Body of pancreas (tissue), 4 donors: Measurements from ENCODE around the gene RUNX2. TPM values are rescaled to one million over a fixed set of nuclear protein-coding genes. Genes with fewer than 3 reads are reported as not detected.

Source experiments
- ATAC-seq: fragments of 150-250 bp; one replicate; pipeline ENCODE4 v1.9.1; 2016
- DNase-seq, 4 donors: peaks; one replicate each; pipeline ENCODE4 v3.0.0-alpha.2; 2019
- H3K27ac ChIP-seq, 4 donors: fragments of 200-600 bp; sonication (generic); 1 replicate in 3 of 4; 2 replicates in 1 of 4; pipeline versions ENCODE4 v1.5.1 to v1.6.1; 2016 to 2019; ENCODE audit warnings: mild to moderate bottlenecking in 1 of 4, mixed read lengths in 1 of 4, moderate library complexity in 1 of 4
- H3K27me3 ChIP-seq, 2 donors: fragments of 200-600 bp; sonication (generic); one replicate each; pipeline ENCODE4 v1.6.0; 2016; ENCODE audit warnings: mild to moderate bottlenecking in 1 of 2
- H3K36me3 ChIP-seq, 2 donors: fragments of 200-600 bp; sonication (generic); replicated peaks in 1 of 2; 2 replicates each; pipeline ENCODE4 v1.5.1; 2016; ENCODE audit warnings: low read depth in 2 of 2; ENCODE audit not compliant: insufficient read depth in 1 of 2
- H3K4me1 ChIP-seq: fragments of 200-600 bp; sonication (generic); one replicate; pipeline ENCODE4 v1.6.0; 2016
- H3K4me3 ChIP-seq, 2 donors: fragments of 200-600 bp; sonication (generic); 1 replicate in 1 of 2; 2 replicates in 1 of 2; pipeline ENCODE4 v1.5.1; 2016 to 2019
- H3K9me3 ChIP-seq, 3 donors: fragments of 200-600 bp; sonication (generic); 1 replicate in 2 of 3; 2 replicates in 1 of 3; pipeline ENCODE4 v1.5.1; 2016
- POLR2A ChIP-seq, 3 donors: fragments of 450-650 bp; IDR thresholded peaks; one replicate each; pipeline ENCODE4 v1.6.1; 2016; ENCODE audit warnings: antibody characterized with exemption in 3 of 3, mild to moderate bottlenecking in 2 of 3
- WGBS, 2 donors: methylation state at CpG; one replicate each; pipeline ENCODE4 v1.1.5; 2017; 5-methylcytosine and 5-hydroxymethylcytosine counted together
- intact Hi-C: fragments of 100-400 bp; cut with DNase I; formaldehyde crosslinking; loops from one replicate; pipeline ENCODE4 v1.15.1; 2023
- total RNA-seq, 2 donors: library from RNA; depleted of rRNA; stranded (reverse); fragments of >200 nt; gene quantifications; one replicate each; pipeline ENCODE4 v1.1.0, GENCODE V29; 2016
- TF ChIP-seq, protein P1 (sequence below), 7 experiments: fragments of 450-650 bp in 4 of 7; fragments of 200-600 bp in 3 of 7; sonication (generic) in 3 of 7; IDR thresholded peaks; one replicate each; pipeline ENCODE4 v1.5.1; 2016 to 2019; ENCODE audit warnings: antibody characterized with exemption in 7 of 7

The RUNX2 gene
- total RNA-seq, 2 donors from 2014 or later: 0.33 to 1.0 TPM

- Histone ChIP-seq H3K27ac (no peak overlapping the region), H3K4me3 (no peak overlapping the region), H3K9me3 (no peaks in the 10 kb centered on the region), H3K4me1 (no peaks in the 10 kb centered on the region), H3K36me3 (no peaks in the 10 kb centered on the region), H3K27me3 (no peaks in the 10 kb centered on the region)
- ATAC-seq (no peak), DNase-seq (no peak)
- intact Hi-C loops: no loop called here
- TF ChIP-seq, protein P1, sequence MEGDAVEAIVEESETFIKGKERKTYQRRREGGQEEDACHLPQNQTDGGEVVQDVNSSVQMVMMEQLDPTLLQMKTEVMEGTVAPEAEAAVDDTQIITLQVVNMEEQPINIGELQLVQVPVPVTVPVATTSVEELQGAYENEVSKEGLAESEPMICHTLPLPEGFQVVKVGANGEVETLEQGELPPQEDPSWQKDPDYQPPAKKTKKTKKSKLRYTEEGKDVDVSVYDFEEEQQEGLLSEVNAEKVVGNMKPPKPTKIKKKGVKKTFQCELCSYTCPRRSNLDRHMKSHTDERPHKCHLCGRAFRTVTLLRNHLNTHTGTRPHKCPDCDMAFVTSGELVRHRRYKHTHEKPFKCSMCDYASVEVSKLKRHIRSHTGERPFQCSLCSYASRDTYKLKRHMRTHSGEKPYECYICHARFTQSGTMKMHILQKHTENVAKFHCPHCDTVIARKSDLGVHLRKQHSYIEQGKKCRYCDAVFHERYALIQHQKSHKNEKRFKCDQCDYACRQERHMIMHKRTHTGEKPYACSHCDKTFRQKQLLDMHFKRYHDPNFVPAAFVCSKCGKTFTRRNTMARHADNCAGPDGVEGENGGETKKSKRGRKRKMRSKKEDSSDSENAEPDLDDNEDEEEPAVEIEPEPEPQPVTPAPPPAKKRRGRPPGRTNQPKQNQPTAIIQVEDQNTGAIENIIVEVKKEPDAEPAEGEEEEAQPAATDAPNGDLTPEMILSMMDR (IDR thresholded peaks at IDR 0.05): no peak
- TF ChIP-seq POLR2A (IDR thresholded peaks at IDR 0.05): no peak
Observed at GRCh38 chr6:45367999-45368398, 39.9 kb downstream of the RUNX2 start.

DNA sequence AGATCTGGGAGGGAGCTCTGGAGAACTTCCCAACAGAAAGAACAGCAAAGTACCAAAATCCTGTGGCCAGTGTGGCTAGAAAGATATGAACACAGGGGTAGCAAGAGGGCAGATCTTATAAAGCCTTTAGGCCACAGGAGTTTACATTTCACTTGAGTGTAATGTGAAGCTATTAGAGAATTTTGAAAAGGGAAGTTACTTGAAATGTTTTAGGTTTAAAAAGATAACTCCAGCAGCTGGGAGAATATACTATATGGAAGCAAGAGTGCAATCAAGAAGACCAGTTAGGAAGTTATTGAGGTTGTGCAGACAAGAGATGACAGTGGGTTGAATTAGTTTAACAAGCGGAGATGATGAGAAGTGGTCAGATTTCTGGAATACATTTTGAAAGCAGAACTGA, 41.7 kb downstream of the RUNX2 start:
- H3K9me3 ChIP-seq: no peaks in the 10 kb centered on the region
- WGBS, 2 donors: 82 to 90% methylated on average over 1 of the region's 1 CpG
- no peaks in the 10 kb centered on the region for H3K36me3 ChIP-seq
- no peak overlapping the region for H3K27ac ChIP-seq
- intact Hi-C loops: no loop called here
- no peak for TF ChIP-seq POLR2A (IDR thresholded peaks at IDR 0.05)
- TF ChIP-seq, protein P1 (IDR thresholded peaks at IDR 0.05): no peak
- H3K27me3 ChIP-seq: no peaks in the 10 kb centered on the region
- H3K4me1 ChIP-seq: no peaks in the 10 kb centered on the region
- ATAC-seq: no peak
- no peak for DNase-seq
- no peak overlapping the region for H3K4me3 ChIP-seq

GRCh38 chr6:45371924-45372573, 43.9 kb downstream of the RUNX2 start:
- DNase-seq: no peak
- no peak overlapping the region for H3K27ac ChIP-seq
- peaks cover 4% of the 10 kb centered on the region for H3K4me1 ChIP-seq
- no peak for ATAC-seq
- H3K27me3 ChIP-seq: no peaks in the 10 kb centered on the region
- no peak overlapping the region for H3K4me3 ChIP-seq
- TF ChIP-seq, protein P1 (IDR thresholded peaks at IDR 0.05): no peak
- no peak for TF ChIP-seq POLR2A (IDR thresholded peaks at IDR 0.05)
- no peaks in the 10 kb centered on the region for H3K9me3 ChIP-seq
- H3K36me3 ChIP-seq: no peaks in the 10 kb centered on the region
- intact Hi-C loops: no loop called here
- WGBS, 2 donors: 92 to 94% methylated on average over 3 of the region's 3 CpGs

DNA sequence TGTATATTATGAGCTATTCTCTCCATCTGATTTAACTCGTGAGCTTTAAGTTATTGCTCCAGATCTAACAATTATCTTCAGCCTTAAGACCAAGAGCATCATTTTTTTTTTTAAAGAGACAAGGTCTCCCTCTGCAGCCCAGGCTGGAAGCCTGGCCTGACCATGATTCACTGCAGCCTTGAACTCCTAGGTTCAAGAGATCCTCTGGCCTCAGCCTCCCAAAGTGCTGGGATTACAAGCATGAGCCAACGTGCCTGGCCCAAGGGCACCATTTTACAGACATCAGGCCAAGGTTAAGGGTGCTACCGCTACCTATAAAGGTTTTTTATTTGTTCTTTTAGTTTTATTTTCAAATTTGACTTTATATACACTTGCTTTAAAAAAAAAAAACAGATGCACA, 47.3 kb downstream of the RUNX2 start:
- H3K4me1 ChIP-seq: peaks cover 10% of the 10 kb centered on the region
- H3K27me3 ChIP-seq: no peaks in the 10 kb centered on the region
- DNase-seq: no peak
- WGBS, 2 donors: 70 to 83% methylated on average over 3 of the region's 3 CpGs
- no peak overlapping the region for H3K27ac ChIP-seq
- no peak for ATAC-seq
- TF ChIP-seq POLR2A (IDR thresholded peaks at IDR 0.05): no peak
- TF ChIP-seq, protein P1 (IDR thresholded peaks at IDR 0.05): no peak
- intact Hi-C loops: no loop called here
- no peaks in the 10 kb centered on the region for H3K36me3 ChIP-seq
- no peak overlapping the region for H3K4me3 ChIP-seq
- no peaks in the 10 kb centered on the region for H3K9me3 ChIP-seq
